Smooth muscle cell (in vitro differentiated cells): ENCODE results near the gene CUX1. TPM values are rescaled to one million over a fixed set of nuclear protein-coding genes. Genes with fewer than 3 reads are reported as not detected.
A peak's percentile ranks its signal among the peaks of the same experiment; 100 is the strongest.
"Not testable (repeated sequence)": the region's sequence is repeated elsewhere in the genome, so short reads cannot be mapped to it uniquely, and the experiment has no call there.

Source experiments
- DNase-seq: peaks from one replicate; lab custom pipeline; 2025; ENCODE audit not compliant: unreplicated experiment; lab: John Stamatoyannopoulos, UW
- H2AFZ ChIP-seq: fragments of 200-600 bp; sonication (generic); 2 replicates; pipeline ENCODE4 v1.6.0; 2016; ENCODE audit warnings: antibody characterized with exemption, low read depth, mild to moderate bottlenecking
- H3F3A ChIP-seq: fragments of 200-600 bp; sonication (generic); 2 replicates; pipeline ENCODE4 v1.6.0; 2017; ENCODE audit warnings: antibody characterized with exemption, low read depth
- H3K27ac ChIP-seq: fragments of 200-600 bp; sonication (generic); 2 replicates; pipeline ENCODE4 v1.5.1; 2016; ENCODE audit warnings: low read depth, mild to moderate bottlenecking
- H3K27me3 ChIP-seq: fragments of 200-600 bp; sonication (generic); 2 replicates; pipeline ENCODE4 v1.6.1; 2016; ENCODE audit warnings: low read depth, mild to moderate bottlenecking
- H3K36me3 ChIP-seq: fragments of 200-600 bp; sonication (generic); 2 replicates; pipeline ENCODE4 v1.5.1; 2016; ENCODE audit warnings: low read depth
- H3K4me1 ChIP-seq: fragments of 200-600 bp; sonication (generic); 2 replicates; pipeline ENCODE4 v1.5.1; 2016; ENCODE audit warnings: low read depth
- H3K4me2 ChIP-seq: fragments of 200-600 bp; sonication (generic); 2 replicates; pipeline ENCODE4 v1.6.0; 2016; ENCODE audit warnings: mild to moderate bottlenecking
- H3K4me3 ChIP-seq: fragments of 200-600 bp; sonication (generic); 2 replicates; pipeline ENCODE4 v1.5.1; 2016; ENCODE audit warnings: mild to moderate bottlenecking
- H3K79me2 ChIP-seq: fragments of 200-600 bp; sonication (generic); 2 replicates; pipeline ENCODE4 v1.6.0; 2016; ENCODE audit warnings: low read depth, mild to moderate bottlenecking
- H3K9ac ChIP-seq: fragments of 200-600 bp; sonication (generic); 2 replicates; pipeline ENCODE4 v1.6.0; 2016; ENCODE audit warnings: low read depth
- H3K9me3 ChIP-seq: fragments of 200-600 bp; sonication (generic); replicated peaks from 2 replicates; pipeline ENCODE4 v1.5.1; 2016; ENCODE audit warnings: low read depth
- H4K20me1 ChIP-seq: fragments of 200-600 bp; sonication (generic); 2 replicates; pipeline ENCODE4 v1.6.0; 2016; ENCODE audit warnings: low read depth
- CTCF ChIP-seq: fragments of 200-600 bp; sonication (generic); IDR thresholded peaks from 2 replicates; pipeline ENCODE4 v1.5.1; 2017; ENCODE audit warnings: borderline replicate concordance, mild to moderate bottlenecking, antibody characterized with exemption; ENCODE audit not compliant: insufficient read depth, poor library complexity, severe bottlenecking
- WGBS: methylation state at CpG from one replicate; pipeline ENCODE4 v1.1.7; 2016; ENCODE audit warnings: low lambda C conversion rate; 5-methylcytosine and 5-hydroxymethylcytosine counted together
- polyA plus RNA-seq: library from polyadenylated mRNA; unstranded; fragments of >200 nt; fragmentation: Nextera tagmentation; extraction: Ambion mirVana; gene quantifications from 2 replicates; pipeline ENCODE4 v1.2.1, GENCODE V29; 2016
- total RNA-seq: library from RNA; depleted of rRNA; stranded (reverse); fragments of >200 nt; gene quantifications from 2 replicates; pipeline ENCODE4 v1.2.3, GENCODE V29; 2014

CUX1 gene
- total and polyA plus RNA-seq, 2 experiments from 2014 or later: 56.3 to 78.4 TPM

DNA sequence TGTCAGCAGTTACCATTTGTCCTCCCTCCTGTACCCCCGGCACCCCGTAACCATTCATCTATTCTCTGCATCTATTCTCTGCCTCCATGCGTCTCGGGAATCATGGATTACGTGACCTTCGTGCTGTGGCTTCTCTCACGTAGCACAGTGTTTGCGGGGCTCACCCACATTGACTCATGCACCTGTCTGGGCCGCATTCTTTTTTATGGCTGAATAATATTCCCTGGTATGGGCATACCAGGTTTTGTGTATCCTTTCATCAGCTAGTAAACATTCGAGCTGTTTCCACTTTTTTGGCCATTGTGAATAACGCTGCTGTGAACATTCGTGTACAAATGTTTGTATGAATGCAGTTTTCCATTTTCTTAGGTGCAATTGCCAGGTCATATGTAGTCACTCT lies 17.7 kb downstream of the CUX1 start:
- Histone ChIP-seq H3K4me1 (peaks cover 4% of the 10 kb centered on the region), H3K27me3 (no peaks in the 10 kb centered on the region), H3K27ac (no peak overlapping the region), H3K9ac (no peak overlapping the region), H4K20me1 (peaks cover 100% of the 10 kb centered on the region), H3K79me2 (peaks cover 100% of the 10 kb centered on the region), H3K36me3 (no peaks in the 10 kb centered on the region), H3K4me3 (no peak overlapping the region), H3K4me2 (no peak overlapping the region), H2AFZ (no peak overlapping the region), H3F3A (peaks cover 1% of the 10 kb centered on the region), H3K9me3 (no peaks in the 10 kb centered on the region)
- no peak for DNase-seq
- no peak for TF ChIP-seq CTCF
- WGBS: 98% methylated on average over 12 of the region's 12 CpGs

DNA sequence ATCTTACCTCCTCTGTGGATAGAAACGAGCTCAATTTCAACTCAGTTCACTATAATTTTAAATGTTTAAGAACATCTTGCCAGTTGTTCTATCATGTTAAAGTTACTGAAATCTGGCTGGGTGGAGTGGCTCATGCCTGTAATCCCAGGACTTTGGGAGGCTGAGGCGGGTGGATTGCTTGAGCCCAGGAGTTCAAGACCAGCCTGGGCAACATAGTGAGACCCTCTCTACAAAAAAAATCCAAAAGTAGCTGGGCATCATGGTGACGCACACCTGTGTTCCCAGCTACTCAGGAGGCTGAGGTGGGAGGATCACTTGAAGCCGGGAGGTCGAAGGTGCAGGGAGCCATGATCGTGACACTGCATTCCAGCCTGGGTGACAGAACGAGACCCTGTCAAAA lies 20.0 kb downstream of the CUX1 start:
- peaks cover 100% of the 10 kb centered on the region for H3K79me2 ChIP-seq
- peaks cover 99% of the 10 kb centered on the region for H4K20me1 ChIP-seq
- not testable (repeated sequence) for H3K36me3 ChIP-seq, H3K4me3 ChIP-seq, H2AFZ ChIP-seq, H3K27ac ChIP-seq, DNase-seq, H3K4me2 ChIP-seq, H3F3A ChIP-seq, H3K4me1 ChIP-seq, H3K27me3 ChIP-seq, H3K9me3 ChIP-seq, H3K9ac ChIP-seq
- 92% methylated on average over 7 of the region's 7 CpGs for WGBS

- Histone ChIP-seq H3K27ac (peak overlapping the region; percentile 70), H3K4me3 (no peak overlapping the region), H3K4me1 (peaks cover 7% of the 10 kb centered on the region), H3F3A (peaks cover 6% of the 10 kb centered on the region), H3K4me2 (peak overlapping the region; percentile 40), H3K9ac (peak overlapping the region; percentile 21), H3K27me3 (no peaks in the 10 kb centered on the region), H3K9me3 (no peaks in the 10 kb centered on the region), H4K20me1 (peaks cover 99% of the 10 kb centered on the region), H3K79me2 (peaks cover 100% of the 10 kb centered on the region), H3K36me3 (no peaks in the 10 kb centered on the region), H2AFZ (no peak overlapping the region)
- TF ChIP-seq CTCF: no peak
- 31% methylated on average over 17 of the region's 17 CpGs for WGBS
- DNase-seq: peak; percentile 26
These were observed 21.5 kb downstream of the CUX1 start for GRCh38 chr7:101838837-101839483.

DNA sequence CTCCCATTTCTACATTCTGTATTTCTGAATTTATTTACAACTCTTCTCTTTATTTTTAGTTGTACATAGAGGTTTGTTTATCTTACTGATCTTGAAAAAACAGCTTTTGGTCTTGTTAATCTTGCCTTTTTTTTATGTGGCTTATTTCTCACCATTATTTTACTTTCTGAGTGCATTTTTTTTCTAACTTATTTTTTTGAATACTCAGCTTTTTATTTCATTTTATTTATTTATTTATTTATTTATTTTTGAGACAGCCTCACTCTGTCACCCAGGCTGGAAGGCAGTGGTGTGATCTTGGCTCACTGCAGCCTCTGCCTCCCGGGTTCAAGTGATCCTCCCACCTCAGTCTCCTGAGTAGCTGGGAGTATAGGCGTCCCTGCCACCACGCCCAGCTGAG lies 23.9 kb downstream of the CUX1 start:
- H3K79me2 ChIP-seq: peaks cover 100% of the 10 kb centered on the region

More for the DNA sequence above, 23.9 kb downstream of the CUX1 start:
- no peaks in the 10 kb centered on the region for H3K9me3 ChIP-seq
- no peaks in the 10 kb centered on the region for H3K27me3 ChIP-seq
- peak overlapping the region; percentile 27 for H3K27ac ChIP-seq
- H3K4me1 ChIP-seq: peaks cover 7% of the 10 kb centered on the region
- 95% methylated on average over 3 of the region's 3 CpGs for WGBS
- H3K9ac ChIP-seq: no peak overlapping the region
- no peak for TF ChIP-seq CTCF
- peaks cover 99% of the 10 kb centered on the region for H4K20me1 ChIP-seq
- no peak overlapping the region for H3K4me2 ChIP-seq
- H2AFZ ChIP-seq: no peak overlapping the region
- no peaks in the 10 kb centered on the region for H3K36me3 ChIP-seq
- H3K4me3 ChIP-seq: no peak overlapping the region
- peaks cover 6% of the 10 kb centered on the region for H3F3A ChIP-seq
- DNase-seq: no peak
